UCSD-AML1 (cell line): ENCODE results near the gene ARHGAP6.
"Not testable (repeated sequence)": the region's sequence is repeated elsewhere in the genome, so short reads cannot be mapped to it uniquely, and the experiment has no call there.

Experiments
- DNase-seq: peaks from one replicate; lab custom pipeline; 2025; ENCODE audit not compliant: unreplicated experiment; lab: John Stamatoyannopoulos, UW

The ARHGAP6 gene

DNA sequence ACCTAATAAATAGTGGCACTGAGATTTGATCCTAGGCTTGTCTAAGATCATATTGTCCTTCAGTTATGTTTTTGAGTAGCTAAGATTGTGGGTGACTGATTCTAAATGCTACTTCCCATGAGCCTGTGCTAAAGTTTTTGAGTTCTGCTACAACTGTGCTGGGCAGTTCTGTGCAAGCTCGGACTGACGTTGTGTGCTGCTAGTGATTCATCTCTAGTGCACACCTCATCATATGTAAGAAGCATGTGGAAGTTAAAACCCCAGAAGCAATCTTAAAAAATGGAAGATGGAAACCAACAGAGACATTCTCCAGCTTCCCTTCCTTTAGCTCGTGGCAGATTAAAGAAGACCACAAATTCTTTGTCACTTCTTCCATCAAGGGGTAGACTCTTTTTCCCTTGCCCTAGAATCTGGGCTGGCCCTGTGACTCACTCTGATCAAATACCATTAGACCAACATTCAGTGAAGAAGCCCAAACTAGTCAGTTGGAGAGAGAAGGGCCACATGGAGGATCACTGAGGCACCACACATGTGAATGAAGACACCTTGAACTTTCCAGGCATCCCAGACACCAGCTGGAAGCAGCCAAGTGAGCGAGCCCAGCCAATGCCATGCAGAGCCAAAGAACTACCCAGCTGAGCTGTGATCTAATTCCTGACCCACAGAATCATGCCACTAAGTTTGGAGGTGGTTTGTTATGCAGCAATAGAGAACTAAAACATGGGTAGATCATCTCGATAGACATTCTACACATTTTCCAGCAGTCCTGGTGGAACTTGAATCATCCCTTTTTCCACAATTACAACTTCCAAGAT lies 16.8 kb downstream of the ARHGAP6 start:
- no peak for DNase-seq

DNA sequence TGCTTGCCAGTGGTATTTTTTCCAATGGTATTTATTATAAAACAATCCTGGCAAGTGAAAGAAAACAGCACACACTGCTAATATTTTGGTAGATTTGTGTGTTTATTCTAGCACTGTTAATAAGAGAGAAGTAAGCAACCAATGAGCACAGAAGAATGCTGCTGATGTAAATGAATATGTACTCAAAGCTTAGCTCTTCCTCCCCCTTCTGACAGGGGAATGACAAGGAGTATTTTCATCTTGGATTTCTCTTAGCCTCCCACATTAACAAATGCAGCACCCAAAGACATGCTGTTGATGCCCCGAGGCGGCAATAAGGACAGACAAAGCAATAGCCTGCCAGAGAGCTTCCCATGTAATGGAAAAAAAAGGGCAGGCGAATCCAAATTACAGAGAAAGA lies 18.6 kb downstream of the ARHGAP6 start:
- no peak for DNase-seq

DNA sequence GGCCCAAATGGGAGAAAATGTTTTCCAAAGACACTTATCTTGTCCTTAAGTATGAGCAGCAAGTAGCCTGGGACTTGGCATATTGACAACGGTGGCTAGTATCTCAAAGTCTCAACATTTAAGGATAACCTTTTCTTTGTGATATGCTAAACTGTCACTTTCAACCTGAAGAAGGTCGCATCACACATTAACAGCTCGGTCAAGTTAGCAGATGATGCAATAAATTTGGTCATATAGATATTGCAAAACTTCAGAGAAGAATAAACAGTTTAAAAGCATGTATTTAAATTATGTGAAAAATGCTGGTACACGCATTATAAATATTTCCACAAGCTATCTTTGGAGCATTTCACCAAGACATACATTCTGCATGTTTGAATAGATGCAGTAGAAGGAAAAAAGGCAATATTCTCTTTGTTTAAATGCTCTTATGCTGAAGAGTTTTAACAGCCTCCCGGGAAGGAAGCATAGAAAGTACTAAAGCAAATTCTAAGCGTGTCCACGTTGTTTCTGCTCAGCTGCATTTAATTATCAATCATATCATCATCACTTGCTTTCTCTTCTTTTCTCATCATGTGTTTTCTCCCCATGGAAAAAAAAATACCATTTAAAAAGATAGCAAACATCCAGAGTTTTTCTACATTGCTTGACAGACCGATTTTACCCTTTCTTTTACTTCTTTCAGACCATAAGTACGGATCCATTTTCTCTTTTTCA lies 24.2 kb downstream of the ARHGAP6 start:
- no peak for DNase-seq

DNA sequence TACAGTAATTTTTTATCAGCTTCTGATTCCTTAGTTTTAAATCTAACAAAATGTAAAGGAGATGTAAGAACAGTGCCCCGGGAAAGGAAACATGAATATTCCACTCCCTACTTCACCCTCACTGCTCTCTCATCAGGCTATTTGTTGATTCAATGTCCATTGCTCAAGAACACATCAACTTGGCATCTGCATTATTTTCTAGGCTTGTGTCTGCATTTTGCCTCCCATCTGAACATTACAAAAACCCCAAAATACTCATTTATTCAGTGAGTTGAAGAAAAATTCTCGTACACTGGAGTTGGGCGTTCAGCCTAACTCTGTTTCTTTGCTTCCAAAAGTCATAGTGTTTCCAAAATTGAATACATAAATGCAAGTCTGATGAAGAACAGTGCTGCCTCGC lies 25.6 kb downstream of the ARHGAP6 start:
- no peak for DNase-seq

DNA sequence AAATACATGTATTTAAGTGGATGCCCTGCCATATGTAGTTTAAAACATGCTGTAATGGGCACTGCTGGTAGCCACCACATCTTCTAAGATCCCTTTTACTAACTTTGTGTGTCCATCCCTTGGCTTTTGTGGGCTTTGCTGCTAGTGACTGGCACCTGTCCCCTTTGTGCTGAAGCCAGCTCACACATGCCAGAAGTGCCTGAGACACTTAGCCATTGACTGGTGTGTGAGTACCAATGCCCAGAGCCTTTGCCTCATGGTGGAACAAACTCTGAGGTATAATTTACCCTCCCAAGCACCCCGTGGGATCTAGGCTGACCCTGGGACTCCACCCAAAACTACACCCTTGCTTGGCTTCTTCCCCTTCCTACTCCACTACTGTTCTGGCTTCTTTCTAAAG lies 33.0 kb downstream of the ARHGAP6 start:
- no peak for DNase-seq

- DNase-seq, result no peak
Observed at GRCh38 chrX:11629593-11630211, 36.0 kb downstream of the ARHGAP6 start.

DNA sequence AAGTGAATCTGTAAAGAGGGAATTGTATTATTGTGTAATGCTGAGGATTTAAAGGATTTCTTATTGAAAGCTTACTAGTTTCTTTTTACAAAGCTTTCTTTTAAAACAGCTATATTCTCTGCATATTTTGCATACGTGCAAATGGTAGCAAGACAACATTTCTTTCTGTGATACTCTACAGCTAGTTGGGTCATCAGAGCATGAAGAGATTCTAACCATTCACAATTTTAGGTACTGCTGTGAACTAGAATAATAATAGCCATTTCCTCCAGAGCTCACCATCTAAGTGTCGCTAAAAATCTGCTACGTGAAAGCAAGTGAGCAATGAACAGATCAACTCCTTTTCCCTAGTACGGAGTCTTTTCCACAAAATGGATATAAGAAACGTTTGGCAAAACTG lies 37.3 kb downstream of the ARHGAP6 start:
- DNase-seq, result no peak

DNA sequence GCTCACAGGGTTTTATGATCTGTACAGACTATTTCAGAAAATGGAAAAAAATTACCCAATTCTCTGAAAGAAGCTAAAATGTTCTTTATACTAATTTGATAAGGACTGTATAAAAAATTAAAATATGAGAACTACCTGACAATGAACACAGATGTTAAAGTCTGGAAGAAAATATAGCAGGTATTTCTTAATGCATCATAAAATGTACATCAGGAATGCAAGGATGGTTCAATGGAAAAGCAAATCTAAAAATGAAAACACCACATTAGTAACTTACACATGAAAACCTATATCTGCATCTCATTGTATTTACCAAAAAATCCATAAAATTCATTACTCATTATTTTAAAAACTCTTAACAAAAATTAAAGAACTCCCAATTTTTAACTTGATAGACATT lies 39.4 kb downstream of the ARHGAP6 start:
- no peak for DNase-seq

DNA sequence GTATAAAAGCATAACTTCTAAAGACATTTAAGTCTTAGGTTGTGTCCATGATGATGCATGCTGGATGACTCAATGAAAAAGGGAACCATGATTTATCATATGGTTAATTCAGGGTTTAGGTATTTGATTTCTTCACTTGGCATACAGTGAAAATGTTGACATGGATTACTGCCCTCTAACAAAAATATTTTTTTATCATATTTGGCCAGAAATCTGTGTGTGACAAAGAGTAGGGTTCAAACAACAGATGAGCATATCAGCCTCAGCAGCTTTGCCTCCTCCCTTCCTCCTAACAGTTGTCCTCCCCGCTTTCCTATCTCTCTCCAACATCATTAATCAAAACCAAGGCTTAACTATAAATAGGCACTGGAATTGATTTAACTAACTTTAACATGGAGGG lies 46.3 kb downstream of the ARHGAP6 start:
- no peak for DNase-seq

DNA sequence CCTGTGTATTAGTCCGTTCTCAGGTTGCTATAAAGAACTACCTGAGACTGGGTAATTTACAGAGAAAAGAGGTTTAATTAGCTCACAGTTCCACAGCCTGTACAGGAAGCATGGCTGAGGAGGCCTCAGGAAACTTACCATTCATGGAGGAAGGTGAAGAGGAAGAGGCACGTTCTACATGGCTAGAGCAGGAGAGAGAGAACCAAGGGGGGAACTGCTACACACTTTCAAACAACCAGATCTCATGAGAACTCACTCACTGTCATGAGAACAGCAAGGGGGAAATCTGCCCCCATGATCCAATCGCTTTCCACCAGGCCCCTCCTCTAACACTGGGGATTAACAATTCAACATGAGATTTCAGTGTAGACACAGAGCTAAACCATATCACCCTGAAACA lies 51.5 kb downstream of the ARHGAP6 start:
- not testable (repeated sequence) for DNase-seq

- DNase-seq, result no peak
Observed at GRCh38 chrX:11611965-11612364, 53.8 kb downstream of the ARHGAP6 start.

DNA sequence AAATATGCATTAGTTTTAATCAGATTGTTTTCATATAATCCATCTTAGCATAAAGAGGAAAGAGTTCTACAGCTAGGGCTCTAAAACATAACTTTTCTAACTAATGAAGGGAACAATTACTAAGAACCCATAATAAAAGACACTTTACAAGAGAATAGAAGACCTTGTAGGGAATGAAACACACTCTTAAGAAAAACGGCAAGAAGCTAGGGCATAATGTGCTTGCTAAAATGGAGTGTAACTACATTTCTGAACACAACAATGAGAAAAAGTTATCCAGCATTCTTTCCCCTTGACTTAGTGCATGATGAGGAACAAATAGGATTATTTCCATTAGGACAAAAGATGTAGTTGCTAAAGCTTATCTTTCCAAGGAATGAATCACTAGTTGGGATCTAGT lies 54.6 kb downstream of the ARHGAP6 start:
- no peak for DNase-seq

DNA sequence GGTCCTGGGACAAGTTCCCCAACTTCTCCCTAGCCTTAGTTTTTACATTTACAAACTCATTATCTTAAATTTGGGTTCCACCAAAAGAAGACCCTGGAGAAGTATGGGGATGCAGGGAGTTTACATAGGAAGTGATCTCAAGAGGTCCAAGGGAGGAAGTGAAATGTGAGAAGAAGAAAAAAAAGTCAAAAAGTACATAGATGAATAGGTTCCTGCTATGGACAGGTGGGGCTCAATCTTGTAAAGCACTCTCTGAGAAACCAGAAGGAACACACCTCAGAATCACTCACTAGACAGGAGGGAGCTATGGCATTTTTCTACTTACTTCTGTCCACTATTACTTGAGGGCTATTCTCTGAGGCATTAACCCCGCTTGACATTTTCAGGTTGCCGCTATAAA lies 56.6 kb downstream of the ARHGAP6 start:
- no peak for DNase-seq

- DNase-seq, result no peak
Observed at GRCh38 chrX:11606408-11606807, 59.3 kb downstream of the ARHGAP6 start.

DNA sequence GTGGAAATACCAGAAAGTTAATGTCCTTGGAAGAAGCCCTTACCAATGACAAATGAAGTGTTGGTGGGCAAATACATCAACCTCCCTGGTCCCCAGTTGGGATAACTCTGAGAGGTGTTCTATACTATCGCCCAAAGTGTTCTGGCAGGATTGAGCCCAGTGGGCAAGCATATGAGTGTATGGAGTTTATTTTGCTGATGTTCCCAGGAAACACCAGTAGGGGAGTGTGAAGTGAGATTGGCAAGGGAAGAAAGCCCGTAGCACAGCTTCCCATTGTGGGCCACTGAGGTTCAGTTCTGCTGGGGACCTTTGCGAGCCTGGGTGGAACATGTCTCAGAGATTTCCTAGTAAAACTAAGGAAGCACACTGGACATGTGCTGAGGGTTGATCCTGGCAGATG lies 65.1 kb downstream of the ARHGAP6 start:
- DNase-seq, result no peak

DNA sequence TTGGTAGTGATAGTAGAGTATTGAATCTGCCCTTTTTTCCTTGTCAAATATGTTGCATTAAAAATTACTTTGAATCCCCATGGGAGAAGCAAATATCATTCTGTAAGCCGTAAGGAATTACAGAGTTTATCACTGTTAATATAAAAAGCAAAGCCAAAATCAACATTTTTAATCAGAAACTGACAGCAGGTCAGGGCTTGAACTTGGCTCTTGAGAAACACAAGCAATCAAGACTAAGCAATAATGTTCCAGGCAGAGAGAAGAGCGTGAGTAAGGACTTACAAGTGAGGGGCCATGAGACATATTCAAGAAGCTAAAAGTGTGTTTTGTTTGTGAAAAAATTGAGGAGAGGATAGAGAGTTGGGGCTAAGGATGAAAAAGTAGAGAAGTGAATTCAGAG lies 68.2 kb downstream of the ARHGAP6 start:
- DNase-seq, result no peak

GRCh38 chrX:11591723-11592346 lies 73.9 kb downstream of the ARHGAP6 start:
- no peak for DNase-seq

GRCh38 chrX:11589641-11590040 lies 76.1 kb downstream of the ARHGAP6 start:
- no peak for DNase-seq

DNA sequence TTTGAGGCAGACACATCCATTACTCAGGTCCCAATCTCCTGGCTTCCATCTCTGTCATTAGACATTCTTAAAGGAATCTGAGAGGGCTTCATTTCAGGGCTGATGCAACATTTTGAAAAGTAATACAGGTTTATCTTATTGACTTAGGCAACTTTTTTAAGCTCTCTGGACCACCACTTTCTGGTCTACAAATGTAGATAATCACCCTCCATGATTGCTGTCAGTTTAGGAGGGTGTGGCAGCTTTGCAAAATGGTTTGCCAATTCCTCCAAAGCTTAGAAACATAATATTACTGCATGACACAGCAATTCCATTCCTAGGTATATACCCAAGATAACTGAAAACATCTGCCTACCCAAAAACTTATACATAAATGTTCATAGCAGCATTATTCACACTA lies 77.6 kb downstream of the ARHGAP6 start:
- DNase-seq, result no peak

- no peak for DNase-seq
Observed at GRCh38 chrX:11585174-11585573, 80.5 kb downstream of the ARHGAP6 start.

DNA sequence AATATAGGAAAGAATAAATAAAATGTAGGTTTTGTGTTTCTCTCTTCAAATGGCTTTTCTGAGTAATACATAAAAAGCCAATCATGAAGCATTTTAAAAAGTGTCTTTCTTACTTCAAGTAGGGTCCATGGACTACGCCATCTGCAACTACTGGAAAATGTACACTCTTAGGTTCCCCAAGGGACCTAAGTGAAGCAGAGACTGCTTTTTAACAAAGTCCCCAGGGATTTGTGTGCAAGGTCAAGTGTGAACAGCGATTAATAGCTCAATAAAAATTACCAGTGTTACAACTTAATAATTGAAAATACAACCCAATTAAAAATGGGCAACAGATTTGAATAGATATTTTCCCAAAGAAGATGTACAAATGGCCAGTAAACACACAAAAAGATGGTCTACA lies 84.9 kb downstream of the ARHGAP6 start:
- no peak for DNase-seq
